Fibroblast of skin of right biceps (primary cell): ENCODE results near the gene AMT.
A peak's percentile ranks its signal among the peaks of the same experiment; 100 is the strongest.

ENCODE experiments used
- DNase-seq: peaks from one replicate; pipeline ENCODE4 v3.0.0-alpha.2; 2013

The AMT gene

DNA sequence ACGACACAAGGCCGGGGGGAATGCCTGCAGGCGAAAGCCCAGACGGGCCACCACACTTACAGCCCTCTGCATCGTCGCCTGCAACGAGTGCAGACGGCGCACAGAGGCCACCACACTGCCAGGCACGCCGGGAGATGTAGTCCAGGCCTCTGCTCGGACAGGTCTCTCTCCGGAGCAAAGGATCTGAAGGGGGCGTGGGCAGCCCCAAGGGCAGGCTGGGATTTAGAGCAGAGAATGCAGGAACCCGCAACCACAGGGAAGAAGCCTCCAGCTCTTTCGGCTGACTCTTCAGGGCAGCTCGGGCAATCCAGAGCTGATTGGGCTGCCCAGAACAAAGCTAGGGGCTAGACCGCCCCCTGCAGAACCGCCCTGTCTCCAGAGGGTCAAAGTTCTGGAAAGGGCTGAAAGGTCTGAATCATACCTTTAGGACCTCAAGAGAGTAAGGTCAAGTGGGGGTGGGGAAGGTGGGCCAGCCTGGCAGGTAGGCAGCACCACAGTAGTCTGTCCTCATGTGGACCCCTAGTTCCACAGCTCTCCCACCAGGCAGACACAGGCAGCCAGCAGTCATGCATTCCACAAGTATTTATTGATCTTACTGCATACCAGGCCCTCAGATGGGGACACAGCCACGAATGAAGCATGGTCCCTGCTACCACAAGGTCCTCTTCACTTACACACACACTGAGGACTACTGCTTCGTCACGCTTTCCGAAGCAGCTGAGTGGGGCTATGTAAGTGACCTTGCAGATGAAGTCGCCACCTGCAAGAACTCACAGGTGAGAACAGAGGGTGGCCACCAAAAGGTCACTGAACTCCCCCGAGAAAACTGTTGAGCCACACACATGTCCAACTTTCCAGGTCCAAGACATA, at the start of gene AMT:
AMT (minus strand) TSS at position 95 of the 870 bp plus-strand sequence; CDS start at position 72, 23 bp downstream.
- peak; percentile 26 for DNase-seq

- DNase-seq = no peak
Observed at GRCh38 chr3:49470714-49471420, 48.6 kb upstream of the AMT start.

DNA sequence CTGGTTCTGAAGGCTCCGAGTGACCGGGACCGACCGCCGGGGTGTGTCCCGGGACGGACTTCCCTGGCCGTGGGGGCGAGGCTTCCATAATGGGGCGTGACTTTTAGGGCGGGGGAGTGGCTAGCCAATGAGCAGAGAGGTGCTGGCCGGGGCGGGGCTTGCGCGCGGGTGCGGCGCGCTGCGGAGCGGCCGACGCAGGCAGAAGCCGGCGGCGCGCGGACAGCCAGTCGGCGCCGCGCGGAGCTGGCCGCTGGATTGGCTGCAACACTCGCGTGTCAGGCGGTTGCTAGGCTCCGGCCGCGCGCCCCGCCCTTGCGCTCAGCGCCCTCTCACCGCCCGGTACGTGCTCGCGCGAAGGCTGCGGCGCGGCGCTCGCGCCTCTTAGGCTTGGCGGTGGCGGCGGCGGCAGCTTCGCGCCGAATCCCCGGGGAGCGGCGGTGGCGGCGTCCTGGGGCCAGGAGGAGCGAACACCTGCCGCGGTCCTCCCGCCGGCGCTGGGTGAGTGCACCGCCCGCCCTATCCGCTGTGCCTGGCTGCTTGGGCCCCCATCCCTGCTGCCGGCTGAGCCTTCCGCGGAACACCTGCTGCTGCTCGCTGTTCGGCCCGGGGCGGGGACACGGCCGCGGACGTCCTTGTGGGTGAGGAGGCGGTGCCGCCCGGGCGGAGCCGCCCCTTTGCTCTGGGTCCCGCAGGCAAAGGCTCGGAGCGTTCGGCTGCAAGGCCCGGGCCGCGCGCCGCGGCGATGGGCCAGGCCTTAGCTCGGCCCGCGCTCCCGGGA, 47.9 kb upstream of the AMT start, which contains the start of gene DAG1:
DAG1 (plus strand) TSS at position 332 of the 778 bp plus-strand sequence. CDS start 40,268 bp downstream, outside the sequence.
- DNase-seq = peak; percentile 96

DNA sequence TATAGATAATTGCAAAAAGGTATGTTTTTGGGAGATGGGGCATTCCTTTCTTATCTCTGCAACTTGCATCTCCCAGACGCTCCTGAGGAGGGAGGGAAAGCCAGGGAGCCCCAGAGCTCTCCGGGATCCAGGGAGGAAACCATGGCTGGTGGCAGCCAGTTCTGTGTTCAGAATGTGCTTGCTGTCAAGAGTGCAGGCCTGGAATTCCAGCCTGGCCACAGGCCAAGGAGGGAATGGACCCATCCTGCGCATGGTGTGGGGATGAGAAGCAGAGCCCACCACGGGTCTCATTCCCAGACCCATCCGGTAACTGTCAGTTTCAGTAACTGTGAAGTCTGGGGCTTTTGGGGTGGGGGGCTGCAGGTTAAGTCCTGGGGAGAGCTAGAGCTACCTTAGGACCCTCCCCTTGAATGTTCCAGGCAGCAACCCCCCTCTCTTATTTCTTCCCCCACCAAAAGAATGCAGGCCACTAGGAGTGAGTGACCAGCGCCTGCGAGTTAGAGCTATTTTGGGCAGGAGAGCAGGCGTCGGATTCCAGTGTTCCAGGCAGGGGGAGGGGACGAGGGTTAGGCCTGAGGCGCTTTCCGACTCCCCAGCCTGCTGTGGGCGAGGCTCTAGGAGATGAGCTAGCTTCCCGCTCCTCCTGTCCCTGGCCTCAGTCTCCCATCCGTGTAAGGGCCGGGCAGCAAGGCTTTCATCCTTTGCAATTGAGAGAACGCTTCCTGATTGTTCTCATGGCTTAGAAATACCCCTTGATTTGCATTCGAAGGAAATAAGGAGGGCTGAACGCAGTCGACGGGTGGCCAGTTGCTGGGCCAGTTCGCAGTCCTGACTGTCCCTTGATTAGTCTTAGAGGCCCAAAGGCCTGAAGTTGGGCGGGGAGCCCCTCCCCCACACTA, 47.0 kb upstream of the AMT start:
- DNase-seq = peak; percentile 89

GRCh38 chr3:49466085-49466484, 43.8 kb upstream of the AMT start:
- DNase-seq = no peak

DNA sequence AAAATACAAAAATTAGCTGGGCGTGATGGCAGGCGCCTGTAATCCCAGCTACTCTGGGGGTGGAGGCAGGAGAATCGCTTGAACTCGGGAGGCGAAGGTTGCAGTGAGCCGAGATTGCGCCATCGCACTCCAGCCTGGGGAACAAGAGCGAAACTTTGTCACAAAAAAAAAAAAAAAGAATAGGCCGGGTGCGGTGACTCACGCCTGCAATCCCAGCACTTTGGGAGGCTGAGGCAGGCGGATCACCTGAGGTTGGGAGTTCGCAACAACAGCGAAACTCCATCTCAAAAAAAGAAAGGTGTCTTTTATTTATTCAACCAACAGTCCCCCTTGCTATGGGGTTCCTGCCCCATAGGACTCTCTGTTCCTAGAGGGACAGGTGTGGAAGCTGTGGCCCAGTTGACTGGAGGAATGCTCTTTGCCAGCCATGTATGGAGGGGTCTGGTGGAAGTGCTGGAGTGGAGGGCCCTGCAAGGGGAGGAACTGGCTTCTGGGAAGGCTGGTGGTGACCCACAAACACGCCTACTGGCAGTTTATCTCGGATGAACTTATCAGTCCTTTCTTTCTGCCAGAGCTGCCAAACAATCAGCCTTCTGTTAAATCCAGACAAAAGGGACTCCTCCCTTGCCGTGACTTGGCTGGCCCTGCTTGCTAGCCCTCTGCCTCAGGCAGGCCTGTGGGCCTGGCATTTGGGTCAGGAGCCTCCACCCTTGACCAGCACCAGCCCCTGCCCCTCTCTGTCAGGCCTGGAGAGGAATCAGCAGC, 43.2 kb upstream of the AMT start:
- DNase-seq = no peak

GRCh38 chr3:49462222-49462621, 39.9 kb upstream of the AMT start:
- peak; percentile 59 for DNase-seq

GRCh38 chr3:49461443-49462171, 39.3 kb upstream of the AMT start:
- no peak for DNase-seq

- DNase-seq = no peak
Observed at GRCh38 chr3:49460956-49461355, 38.7 kb upstream of the AMT start.

DNA sequence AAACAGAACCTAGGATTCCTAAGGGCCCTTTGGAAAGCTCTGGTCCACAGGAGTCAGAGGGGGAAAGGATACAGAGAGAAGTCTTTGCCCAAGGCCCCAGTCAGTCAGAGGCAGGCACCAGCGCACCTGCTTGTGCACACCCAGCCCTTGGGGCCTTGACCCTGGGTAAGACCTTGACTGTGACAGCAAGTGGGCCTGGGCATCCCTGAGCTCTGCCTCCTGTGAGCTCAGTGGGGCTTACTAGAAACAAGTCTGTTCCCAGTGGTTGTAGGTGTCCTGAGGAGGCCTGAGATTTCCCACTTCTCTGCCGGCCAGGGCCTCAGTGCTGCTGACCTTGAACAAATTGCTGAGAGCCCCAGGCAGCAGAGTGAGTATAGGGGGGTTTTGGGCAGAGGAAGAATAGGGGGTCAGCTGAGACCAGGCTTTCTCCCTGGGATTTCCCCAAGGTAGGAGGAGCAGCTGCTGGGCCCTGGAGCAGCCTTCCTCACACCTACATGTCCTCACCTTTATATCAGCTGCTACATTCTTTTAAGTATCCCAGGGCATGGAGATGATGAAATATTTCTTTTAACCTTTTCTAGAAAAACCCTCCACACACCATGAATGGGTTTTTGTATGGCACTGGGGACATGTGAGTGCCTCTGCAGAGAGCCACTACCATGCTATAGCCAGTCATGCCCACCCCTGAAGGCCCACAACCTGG, 38.1 kb upstream of the AMT start:
- DNase-seq = no peak

GRCh38 chr3:49456466-49456865, 34.2 kb upstream of the AMT start:
- peak; percentile 41 for DNase-seq

GRCh38 chr3:49454898-49455681, 32.8 kb upstream of the AMT start:
- DNase-seq = no peak

DNA sequence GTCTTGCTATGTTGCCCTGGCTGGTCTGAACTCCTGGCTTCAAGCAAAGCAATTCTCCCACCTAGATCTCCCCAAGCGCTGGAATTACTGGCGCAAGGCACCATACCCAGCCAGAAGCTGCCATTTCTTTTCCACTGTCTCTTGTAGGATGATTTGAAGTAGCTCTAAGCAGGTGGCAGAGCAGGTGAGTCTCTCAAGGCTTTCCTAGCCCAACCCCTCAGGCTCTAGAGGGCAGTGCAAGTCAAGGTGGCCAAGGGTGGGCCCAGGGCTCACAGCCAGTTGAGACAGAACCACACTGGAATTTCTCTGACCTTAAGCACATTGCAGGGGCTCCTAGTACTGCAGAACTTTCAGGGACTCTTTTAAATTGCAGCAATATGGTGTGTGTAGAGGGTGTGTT, 32.2 kb upstream of the AMT start:
- no peak for DNase-seq

GRCh38 chr3:49453621-49454020, 31.3 kb upstream of the AMT start:
- DNase-seq = no peak

DNA sequence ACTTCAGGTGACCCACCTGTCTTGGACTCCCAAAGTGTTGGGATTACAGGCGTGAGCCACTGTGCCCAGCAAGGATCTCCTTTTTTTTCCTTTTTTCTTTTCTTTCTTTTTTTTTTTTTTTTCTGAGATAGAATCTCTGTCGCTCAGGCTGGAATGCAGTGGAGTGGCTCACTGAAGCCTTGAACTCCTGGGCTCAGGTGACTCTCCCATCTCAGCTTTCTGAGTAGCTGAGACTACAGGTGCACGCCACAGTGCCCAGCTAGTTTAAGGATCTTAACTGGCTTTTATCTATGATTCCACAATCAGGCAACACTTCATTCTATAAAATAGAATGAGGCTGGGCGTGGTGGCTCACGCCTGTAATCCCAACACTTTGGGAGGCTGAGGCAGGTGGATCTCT, 23.1 kb upstream of the AMT start:
- DNase-seq = no peak

GRCh38 chr3:49434731-49435130, 12.5 kb upstream of the AMT start:
- DNase-seq = no peak

GRCh38 chr3:49428752-49429080, 6.4 kb upstream of the AMT start:
- DNase-seq = no peak

GRCh38 chr3:49427586-49427985, 5.3 kb upstream of the AMT start:
- DNase-seq = no peak

DNA sequence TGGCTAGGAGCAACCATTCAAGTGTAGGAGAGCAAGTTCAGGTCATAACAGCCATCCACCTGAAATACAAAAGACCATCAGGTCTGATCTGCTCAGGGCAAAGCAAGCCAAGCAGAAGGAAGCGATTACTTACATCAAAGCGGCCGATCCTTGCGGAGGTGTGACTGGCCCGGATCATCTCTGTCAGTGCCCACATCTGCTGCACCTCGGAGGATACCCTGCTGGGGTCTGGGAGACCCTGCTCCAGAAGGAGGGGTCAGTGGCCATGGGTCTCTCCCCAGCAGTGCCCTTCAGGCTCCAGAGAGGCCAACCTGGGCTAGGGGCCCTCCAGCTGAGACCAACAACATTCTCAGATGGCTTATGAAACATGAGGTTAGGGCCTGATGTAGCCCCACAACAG, 2.5 kb upstream of the AMT start:
- DNase-seq = no peak
